GM12878 (cell line): ENCODE measurements around the gene THSD8.

ENCODE experiments used
- BCL11A ChIP-seq: IDR thresholded peaks from 2 replicates; pipeline ENCODE4 v1.6.1; 2011; ENCODE audit warnings: low read depth, low read length
- CBX5 ChIP-seq: sonication (generic); IDR thresholded peaks from 2 replicates; pipeline ENCODE4 v1.6.1; 2016; ENCODE audit warnings: low read depth, moderate library complexity, mild to moderate bottlenecking, inconsistent platforms
- CHD2 ChIP-seq: IDR thresholded peaks from 2 replicates; pipeline ENCODE4 v1.6.1; 2011; ENCODE audit warnings: low read depth, low read length, improper control_type of control experiment, borderline replicate concordance
- CTCF ChIP-seq, 3 experiments: IDR thresholded peaks in 2 of 3; conservative IDR thresholded peaks in 1 of 3; 2 replicates each; pipeline ENCODE4 v1.5.1; 2011; ENCODE audit warnings: low read depth in 3 of 3, low read length in 3 of 3, mild to moderate bottlenecking in 3 of 3, control low read depth in 2 of 3, moderate library complexity in 2 of 3, inconsistent platforms in 1 of 3, mixed read lengths in 1 of 3; ENCODE audit not compliant: control insufficient read depth in 2 of 3, insufficient read depth in 1 of 3; ENCODE audit errors: extremely low read depth in 1 of 3
- E2F4 ChIP-seq: IDR thresholded peaks from 2 replicates; pipeline ENCODE4 v1.6.1; 2012; ENCODE audit warnings: low read depth, low read length, improper control_type of control experiment
- KDM1A ChIP-seq: fragments of 200-600 bp; sonication (generic); IDR thresholded peaks from 2 replicates; pipeline ENCODE4 v1.6.1; 2016; ENCODE audit warnings: borderline replicate concordance
- MTA2 ChIP-seq: fragments of 450-650 bp; IDR thresholded peaks from 2 replicates; pipeline ENCODE4 v1.6.1; 2016; ENCODE audit warnings: low read depth, mild to moderate bottlenecking, moderate library complexity
- MYC ChIP-seq: IDR thresholded peaks from 2 replicates; pipeline ENCODE4 v1.6.1; 2011; ENCODE audit warnings: mild to moderate bottlenecking, low read length, moderate library complexity, inconsistent platforms; ENCODE audit not compliant: insufficient read depth, insufficient replicate concordance, insufficient read length, severe bottlenecking

GRCh38 chr19:12836529-12836863, 34.6 kb downstream of the THSD8 start:
- no peak for TF ChIP-seq CHD2
- no peak for TF ChIP-seq MYC
- no peak for TF ChIP-seq CTCF (IDR thresholded peaks at IDR 0.05 in 2 of 3, conservative IDR thresholded peaks at IDR 0.05 in 1 of 3; ENCODE audit: control insufficient read depth in 2 of 3, extremely low read depth in 1 of 3, insufficient read depth in 1 of 3, low read depth in 3 of 3, low read length in 3 of 3)
- no peak for TF ChIP-seq CBX5
- no peak for TF ChIP-seq MTA2
- TF ChIP-seq KDM1A = no peak
- no peak for TF ChIP-seq BCL11A
- TF ChIP-seq E2F4 = no peak
